GM13976 (cell line): Measurements from ENCODE around the gene KIAA0513.
"Not testable (repeated sequence)": the region's sequence is repeated elsewhere in the genome, so short reads cannot be mapped to it uniquely, and the experiment has no call there.

Source experiments
- DNase-seq: peaks from one replicate; pipeline ENCODE4 v3.0.0; 2012; ENCODE audit warnings: low spot score
- CTCF ChIP-seq: IDR thresholded peaks from 2 replicates; pipeline ENCODE4 v1.5.1; 2012; ENCODE audit warnings: borderline replicate concordance, mild to moderate bottlenecking; ENCODE audit not compliant: insufficient read depth; ENCODE audit errors: extremely low read depth, missing control alignments, control extremely low read depth
- in situ Hi-C: fragments of 300-500 bp; cut with MboI; formaldehyde crosslinking; loops from one replicate; pipeline ENCODE4 v1.12.0; 2022; ENCODE audit warnings: low sequenced_read_pairs, mixed read lengths, inconsistent platforms; ENCODE audit not compliant: unreplicated experiment

KIAA0513 gene

GRCh38 chr16:85028685-85029407, 1.3 kb downstream of the KIAA0513 start:
- DNase-seq = peak; percentile 50
- no peak for TF ChIP-seq CTCF
- in situ Hi-C loops = no loop called here

- peak; percentile 81 for DNase-seq
Measured at GRCh38 chr16:85029408-85029784, 1.8 kb downstream of the KIAA0513 start.

GRCh38 chr16:85029981-85030401, 2.4 kb downstream of the KIAA0513 start:
- no peak for DNase-seq
- in situ Hi-C loops = no loop called here
- no peak for TF ChIP-seq CTCF

More at GRCh38 chr16:85029408-85029784, 1.8 kb downstream of the KIAA0513 start:
- no peak for TF ChIP-seq CTCF
- in situ Hi-C loops = no loop called here

GRCh38 chr16:85031451-85031850, 3.9 kb downstream of the KIAA0513 start:
- no peak for DNase-seq
- in situ Hi-C loops = no loop called here
- no peak for TF ChIP-seq CTCF

- in situ Hi-C loops, DNase-seq: not testable (repeated sequence)
Measured at GRCh38 chr16:85032187-85032586, 4.6 kb downstream of the KIAA0513 start.

- no peak for TF ChIP-seq CTCF
- in situ Hi-C loops = no loop called here
- DNase-seq = no peak
Measured at GRCh38 chr16:85033171-85033570, 5.6 kb downstream of the KIAA0513 start.

GRCh38 chr16:85034591-85035433, 7.2 kb downstream of the KIAA0513 start:
- no peak for TF ChIP-seq CTCF
- in situ Hi-C loops = no loop called here
- DNase-seq = no peak
